ENCODE measurements around the gene TNFRSF1A.

TNFRSF1A gene

DNA sequence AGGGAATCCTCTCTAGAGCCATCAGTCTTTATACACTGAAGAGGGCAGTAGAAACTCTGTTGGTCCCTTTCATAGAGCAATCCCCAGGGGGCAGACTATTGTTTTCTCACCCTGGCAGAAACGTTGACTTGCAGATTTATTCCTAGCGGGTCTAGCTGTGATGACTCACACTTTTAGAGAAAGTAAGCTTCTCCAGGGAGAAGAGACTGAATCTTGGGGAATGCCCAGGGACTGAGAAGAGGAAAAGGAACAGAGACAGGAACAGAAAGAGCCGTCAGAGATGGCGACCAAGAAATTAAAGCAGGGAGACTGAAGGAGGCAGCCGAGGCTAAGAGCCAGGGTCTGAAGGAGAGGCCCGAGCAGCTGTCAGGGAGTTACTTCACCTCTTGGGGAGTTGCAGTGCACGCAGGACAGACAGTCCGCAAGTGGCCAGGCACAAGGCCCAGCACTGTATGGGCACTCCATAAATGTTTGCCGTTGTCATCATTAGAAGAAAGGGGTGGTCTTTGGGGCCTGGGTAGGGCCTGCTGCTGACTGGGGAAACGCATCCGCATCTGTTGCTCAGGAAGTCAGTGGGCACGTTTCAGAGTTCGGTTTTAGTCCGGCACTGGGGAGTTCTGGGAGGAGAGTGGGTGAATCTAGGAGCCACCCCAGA, 18.4 kb downstream of the TNFRSF1A start:
- no peak for DNase-seq

DNA sequence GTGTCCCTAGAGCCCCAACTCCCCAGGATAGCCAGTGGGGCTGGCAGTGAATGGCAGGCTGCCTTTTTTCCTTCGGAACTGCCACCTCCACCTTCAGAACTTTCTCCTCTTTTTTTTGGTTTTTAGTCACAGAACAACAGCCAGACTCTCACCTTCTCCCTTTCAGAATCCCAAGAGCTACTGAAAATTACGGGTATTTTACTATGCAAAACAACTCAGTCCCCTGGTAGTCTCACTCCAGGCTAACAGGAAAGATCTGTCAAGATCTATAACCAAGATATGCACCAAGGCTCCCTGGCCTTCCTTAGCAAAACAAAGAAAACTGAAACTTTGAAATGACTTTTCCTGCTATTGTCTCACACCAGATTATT, 18.9 kb downstream of the TNFRSF1A start:
- DNase-seq, result no peak

DNA sequence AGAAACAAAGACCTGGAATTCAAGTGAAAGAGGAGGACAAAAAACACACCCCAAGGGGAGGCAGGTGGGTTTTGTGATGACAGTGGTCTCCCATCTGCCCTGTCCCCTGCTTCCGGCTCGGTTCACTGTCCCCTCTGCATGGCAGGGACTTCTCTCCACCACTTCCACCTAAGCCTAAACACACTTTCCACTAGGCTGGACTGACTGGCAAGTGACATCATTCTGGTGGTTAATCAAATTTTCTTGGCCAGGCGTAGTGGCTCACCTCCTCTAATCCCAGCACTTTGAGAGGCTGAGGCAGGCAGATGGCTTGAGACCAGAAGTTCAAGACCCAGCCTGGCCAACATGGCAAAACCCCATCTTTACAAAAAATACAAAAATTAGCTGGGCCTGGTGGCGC, 19.5 kb downstream of the TNFRSF1A start:
- no peak for DNase-seq

GRCh38 chr12:6321905-6322304, 20.0 kb downstream of the TNFRSF1A start:
- DNase-seq, result no peak

- no peak for DNase-seq
Measured at GRCh38 chr12:6319446-6319845, 22.4 kb downstream of the TNFRSF1A start.

- DNase-seq, result no peak
Measured at GRCh38 chr12:6318440-6318879, 23.4 kb downstream of the TNFRSF1A start.

DNA sequence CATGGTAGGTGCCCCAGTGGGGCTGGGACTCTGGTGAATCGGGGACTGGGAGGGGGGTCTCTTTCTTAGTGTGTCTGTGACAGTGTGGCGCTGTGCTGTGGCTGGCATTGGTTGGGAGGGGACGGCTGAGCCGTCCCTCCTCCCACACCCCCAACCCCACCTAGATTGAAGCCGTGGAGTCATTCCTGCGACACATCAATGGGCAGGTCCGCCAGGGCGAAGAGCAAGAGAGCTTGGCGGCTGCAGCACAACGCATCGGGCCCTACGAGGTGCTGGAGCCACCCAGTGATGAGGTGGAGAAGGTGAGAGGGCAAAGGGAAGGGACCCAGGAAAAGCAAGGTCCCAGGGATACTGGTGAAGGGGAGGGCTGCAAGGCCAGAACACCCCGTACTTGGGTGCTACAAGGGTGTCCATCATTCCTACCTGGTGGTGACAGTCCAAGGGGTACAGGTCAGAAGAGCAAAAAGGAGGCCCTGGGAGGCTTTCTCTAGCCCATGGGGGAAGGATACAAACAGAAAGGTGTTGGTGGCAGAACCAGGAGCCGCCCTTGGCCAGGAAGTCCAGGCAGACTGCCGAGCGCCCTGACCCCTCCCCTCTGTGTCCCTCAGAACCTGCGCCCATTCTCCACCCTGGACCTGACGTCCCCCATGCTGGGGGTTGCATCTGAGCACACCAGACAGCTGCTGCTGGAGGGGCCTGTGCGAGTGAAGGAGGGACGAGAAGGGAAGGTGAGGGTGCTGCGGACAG, 24.0 kb downstream of the TNFRSF1A start:
- no peak for DNase-seq

DNA sequence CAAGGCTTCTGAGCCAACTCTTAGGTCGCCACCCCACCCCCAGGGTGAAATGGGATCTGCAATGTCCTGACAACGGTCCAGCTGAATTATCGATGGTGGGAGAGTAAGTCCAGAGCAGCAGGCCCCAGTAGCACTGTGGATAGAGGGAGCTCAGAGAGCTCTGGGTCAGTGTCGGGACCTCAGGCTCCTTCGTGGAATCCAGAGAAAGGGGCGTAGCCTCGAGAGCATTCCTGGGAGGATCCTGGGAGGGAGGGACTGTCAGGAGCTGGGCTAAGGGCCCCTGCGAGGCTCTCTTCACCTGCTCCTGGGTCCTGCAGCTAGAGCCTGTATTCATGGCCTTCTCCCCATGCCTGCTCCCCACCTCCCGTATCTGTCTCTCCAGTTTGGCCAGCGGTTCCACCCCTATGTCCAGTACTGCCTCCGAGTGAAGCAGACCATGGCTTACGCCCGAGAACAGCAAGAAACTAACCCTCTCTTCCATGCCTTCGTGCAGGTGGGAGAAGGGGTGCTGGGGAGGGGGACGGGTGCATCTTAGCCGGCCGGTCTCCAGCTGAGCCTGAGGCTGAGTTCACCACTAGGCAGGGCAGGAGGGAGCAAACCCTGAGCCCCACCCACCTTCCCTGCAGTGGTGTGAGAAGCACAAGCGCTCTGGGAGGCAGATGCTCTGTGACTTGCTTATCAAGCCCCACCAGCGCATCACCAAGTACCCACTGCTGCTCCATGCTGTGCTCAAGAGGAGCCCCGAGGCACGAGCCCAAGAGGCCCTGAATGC, 24.8 kb downstream of the TNFRSF1A start:
- DNase-seq, result no peak

DNA sequence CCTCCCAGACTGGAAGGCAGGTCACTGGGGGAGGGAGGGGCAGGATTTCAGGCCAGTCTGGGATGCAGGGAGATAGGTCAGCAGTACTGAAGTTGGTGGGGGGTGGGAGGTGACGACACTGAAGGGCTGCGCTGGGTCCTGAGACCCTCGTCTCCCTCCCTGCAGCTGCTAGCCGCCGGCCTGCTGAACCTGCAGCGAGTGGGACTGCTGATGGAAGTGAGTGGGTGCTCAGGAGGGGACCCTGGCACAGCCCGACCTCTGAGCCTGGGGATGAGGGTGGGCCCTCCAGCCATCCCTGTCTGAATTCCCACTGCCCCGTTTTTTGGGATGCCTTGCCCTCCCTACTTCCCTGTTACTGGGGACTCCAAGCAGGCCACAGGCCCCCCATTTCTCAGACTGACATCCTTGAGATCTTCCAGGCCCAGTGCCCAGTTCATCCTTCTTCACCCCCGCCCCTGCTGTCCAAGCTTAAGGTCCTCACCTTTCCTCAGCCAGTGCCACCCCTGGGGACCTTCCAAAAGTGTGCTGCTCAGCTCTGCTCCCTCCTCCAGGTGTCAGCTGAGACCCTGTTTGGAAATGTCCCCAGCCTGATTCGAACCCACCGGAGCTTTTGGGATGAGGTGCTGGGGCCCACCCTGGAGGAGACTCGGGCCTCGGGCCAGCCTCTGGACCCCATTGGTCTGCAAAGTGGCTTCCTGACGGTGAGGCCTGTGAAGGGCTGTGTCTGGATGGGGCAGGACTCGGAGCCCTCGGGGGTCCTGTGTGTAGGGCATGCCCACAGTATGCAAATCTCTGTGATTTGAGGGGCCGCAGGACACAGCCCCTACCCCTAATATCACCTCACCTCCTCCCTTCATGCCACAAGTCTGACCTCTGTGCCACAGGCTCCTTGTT, 25.9 kb downstream of the TNFRSF1A start:
- no peak for DNase-seq

GRCh38 chr12:6315184-6315583, 26.7 kb downstream of the TNFRSF1A start:
- no peak for DNase-seq

DNA sequence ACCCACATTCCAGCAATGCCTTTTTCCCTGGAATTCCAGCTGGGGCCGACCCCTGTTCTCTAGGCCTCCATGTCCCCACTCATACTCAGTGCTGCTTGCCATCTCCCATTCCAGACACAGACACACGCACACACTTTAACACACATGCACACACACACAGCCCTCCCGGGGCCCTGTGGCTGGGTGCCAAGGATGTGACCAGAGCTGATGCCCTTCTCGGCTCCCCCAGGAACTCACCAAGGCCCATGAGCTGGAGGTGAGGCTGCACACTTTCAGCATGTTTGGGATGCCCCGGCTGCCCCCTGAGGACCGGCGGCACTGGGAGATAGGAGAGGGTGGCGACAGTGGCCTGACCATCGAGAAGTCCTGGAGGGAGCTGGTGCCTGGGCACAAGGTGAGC, 27.1 kb downstream of the TNFRSF1A start:
- no peak for DNase-seq

GRCh38 chr12:6313326-6313940, 28.4 kb downstream of the TNFRSF1A start:
- DNase-seq, result no peak

GRCh38 chr12:6312529-6313325, 29.1 kb downstream of the TNFRSF1A start:
- no peak for DNase-seq

- no peak for DNase-seq
Measured at GRCh38 chr12:6311822-6312528, 29.9 kb downstream of the TNFRSF1A start.

- no peak for DNase-seq
Measured at GRCh38 chr12:6310771-6311610, 30.9 kb downstream of the TNFRSF1A start.

DNA sequence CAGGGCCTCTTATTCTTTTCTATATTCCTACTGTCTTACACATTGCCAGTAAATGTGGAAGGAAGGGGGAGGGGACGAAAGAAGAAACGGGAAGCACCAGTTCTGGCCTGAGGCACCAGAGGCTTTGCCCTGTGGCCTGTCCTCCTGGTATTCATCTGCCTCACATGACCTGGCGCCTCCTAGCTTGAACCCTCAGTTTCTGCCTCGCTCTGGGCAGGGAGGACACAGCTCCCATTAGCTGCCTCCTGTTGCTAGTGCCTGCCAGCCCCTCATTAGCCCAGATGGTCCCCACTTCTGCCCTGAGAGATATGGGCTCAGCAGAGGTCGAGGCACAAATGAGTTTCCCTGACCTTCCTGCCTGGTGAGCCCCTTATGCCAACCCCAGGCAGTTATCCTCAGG, 34.3 kb downstream of the TNFRSF1A start:
- DNase-seq, result no peak

- no peak for DNase-seq
Measured at GRCh38 chr12:6306599-6307220, 35.2 kb downstream of the TNFRSF1A start.

GRCh38 chr12:6306151-6306550, 35.7 kb downstream of the TNFRSF1A start:
- DNase-seq, result no peak

DNA sequence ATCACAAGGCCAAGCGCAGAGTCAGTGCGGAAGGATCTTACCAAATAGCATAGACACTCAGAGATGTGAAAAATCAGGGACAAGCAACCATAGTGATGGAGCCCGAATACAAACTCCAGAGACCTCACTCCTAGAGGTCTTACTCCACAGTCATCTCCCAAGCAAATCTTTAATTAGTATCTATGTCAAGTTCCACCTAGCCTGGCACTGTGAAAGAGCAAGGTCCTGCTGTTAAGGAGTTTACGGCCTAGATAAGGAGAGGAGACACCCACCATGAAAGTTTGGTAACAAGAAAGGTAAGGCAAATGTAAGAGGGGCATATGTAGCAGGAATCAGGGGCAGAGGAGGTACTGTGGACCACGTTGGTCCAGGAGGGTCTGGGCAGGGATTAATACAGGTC, 38.8 kb downstream of the TNFRSF1A start:
- no peak for DNase-seq
